DMS 273 (cell line): ENCODE data around the gene ZNF610.
"Not testable (repeated sequence)": the region's sequence is repeated elsewhere in the genome, so short reads cannot be mapped to it uniquely, and the experiment has no call there.

Source experiments
- DNase-seq: peaks from one replicate; lab custom pipeline; 2025; ENCODE audit not compliant: unreplicated experiment; lab: John Stamatoyannopoulos, UW

The ZNF610 gene

GRCh38 chr19:52336117-52336790 is at the start of gene ZNF610:
Gene ZNF610 (plus strand): TSS chr19:52336243. CDS start chr19:52349173, 12,930 bp downstream.
- DNase-seq = peak; percentile 94

- no peak for DNase-seq
Observed at GRCh38 chr19:52286256-52286655, 49.8 kb upstream of the ZNF610 start.

- DNase-seq = no peak
Observed at GRCh38 chr19:52291781-52292180, 44.3 kb upstream of the ZNF610 start.

- DNase-seq = not testable (repeated sequence)
Observed at GRCh38 chr19:52292946-52293345, 43.1 kb upstream of the ZNF610 start.

- no peak for DNase-seq
Observed at GRCh38 chr19:52296400-52296772, 39.7 kb upstream of the ZNF610 start.

GRCh38 chr19:52296773-52297600 is 39.1 kb upstream of the ZNF610 start, which contains the start of gene ZNF480:
Gene ZNF480 (plus strand): TSS chr19:52297169. CDS start chr19:52300413, 3,244 bp downstream.
- peak; percentile 95 for DNase-seq

- peak; percentile 34 for DNase-seq
Observed at GRCh38 chr19:52297601-52298364, 38.3 kb upstream of the ZNF610 start.

- DNase-seq = peak; percentile 38
Observed at GRCh38 chr19:52307275-52307674, 28.8 kb upstream of the ZNF610 start.

GRCh38 chr19:52322429-52322828 is 13.6 kb upstream of the ZNF610 start:
- DNase-seq = no peak

- DNase-seq = no peak
Observed at GRCh38 chr19:52331757-52332156, 4.3 kb upstream of the ZNF610 start.

- no peak for DNase-seq
Observed at GRCh38 chr19:52335768-52336116, 301 bp upstream of the ZNF610 start.

GRCh38 chr19:52336791-52337381 is 843 bp downstream of the ZNF610 start:
- DNase-seq = peak; percentile 34

GRCh38 chr19:52339022-52339421 is 3.0 kb downstream of the ZNF610 start:
- DNase-seq = not testable (repeated sequence)

GRCh38 chr19:52343548-52343947 is 7.5 kb downstream of the ZNF610 start:
- peak; percentile 73 for DNase-seq

- DNase-seq = no peak
Observed at GRCh38 chr19:52345162-52345561, 9.1 kb downstream of the ZNF610 start.

GRCh38 chr19:52351512-52351911 is 15.5 kb downstream of the ZNF610 start:
- peak; percentile 27 for DNase-seq

GRCh38 chr19:52366414-52366824 is 30.4 kb downstream of the ZNF610 start:
- DNase-seq = no peak

- peak; percentile 85 for DNase-seq
Observed at GRCh38 chr19:52369559-52370340, 33.7 kb downstream of the ZNF610 start, which contains the start of gene ZNF880. Gene ZNF880 (plus strand): TSS chr19:52369923. CDS start chr19:52369966, 43 bp downstream.

GRCh38 chr19:52370341-52370710 is 34.3 kb downstream of the ZNF610 start:
- DNase-seq = no peak

GRCh38 chr19:52391135-52391534 is 55.1 kb downstream of the ZNF610 start:
- DNase-seq = no peak
